ENCODE results near the gene TMEM233. TPM values are rescaled to one million over a fixed set of nuclear protein-coding genes. Genes with fewer than 3 reads are reported as not detected.

Gene TMEM233
- total and polyA plus RNA-seq, 2 experiments from 2014 or later: not detected

DNA sequence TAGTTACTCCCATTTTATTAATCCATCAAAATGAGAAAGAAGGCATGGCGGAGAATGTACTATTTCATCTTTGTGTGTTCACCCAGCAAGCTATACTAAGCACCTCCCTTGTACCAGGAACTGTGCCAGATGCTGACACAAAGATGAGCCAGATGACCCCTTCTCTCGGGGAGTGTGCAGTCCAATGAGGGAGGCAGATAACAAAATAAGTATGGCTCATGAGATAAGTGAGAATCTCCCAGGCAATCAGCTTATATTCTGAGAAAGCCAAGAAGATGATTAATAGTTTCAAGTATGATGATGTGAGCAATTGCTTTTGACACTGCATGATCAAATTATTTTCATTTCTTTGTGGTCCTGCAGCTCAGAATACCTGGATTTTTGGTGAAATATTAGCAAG lies 1.3 kb upstream of the TMEM233 start:
- Histone ChIP-seq H3K79me2 (no peaks in the 10 kb centered on the region), H3K9me2 (replicated peaks; ENCODE audit: insufficient read depth) (no peaks in the 10 kb centered on the region), H3K4me3 (no peak overlapping the region), H2AFZ (no peak overlapping the region), H3K4me2 (no peak overlapping the region), H3K9me3 (ENCODE audit: low read depth) (no peaks in the 10 kb centered on the region), H3K4me1 (ENCODE audit: insufficient read depth) (no peaks in the 10 kb centered on the region), H3K27me3 (peaks cover 78% of the 10 kb centered on the region), H3K27ac (no peak overlapping the region), H3K36me3 (replicated peaks; ENCODE audit: insufficient read depth, low read depth) (no peaks in the 10 kb centered on the region), H4K20me1 (ENCODE audit: insufficient read depth, poor library complexity, severe bottlenecking) (no peaks in the 10 kb centered on the region)
- DNase-seq (ENCODE audit: low spot score): no peak
- WGBS (ENCODE audit: low lambda C conversion rate, missing lambda C conversion rate): 58% methylated on average over 2 of the region's 2 CpGs
- TF ChIP-seq EZH2phosphoT487 (IDR thresholded peaks at IDR 0.05; ENCODE audit: low read depth, severe bottlenecking, unreplicated experiment) (no peak), EZH2 (IDR thresholded peaks at IDR 0.05; ENCODE audit: borderline replicate concordance) (no peak), CTCF (IDR thresholded peaks at IDR 0.05; ENCODE audit: poor library complexity) (no peak)

- no peak for TF ChIP-seq EZH2 (IDR thresholded peaks at IDR 0.05; ENCODE audit: borderline replicate concordance)
- TF ChIP-seq CTCF (IDR thresholded peaks at IDR 0.05; ENCODE audit: poor library complexity): no peak
- no peak for TF ChIP-seq EZH2phosphoT487 (IDR thresholded peaks at IDR 0.05; ENCODE audit: low read depth, severe bottlenecking, unreplicated experiment)
- Histone ChIP-seq H3K4me1 (ENCODE audit: insufficient read depth) (no peaks in the 10 kb centered on the region), H3K9me3 (ENCODE audit: low read depth) (no peaks in the 10 kb centered on the region), H2AFZ (no peak overlapping the region), H3K4me2 (peak overlapping the region; percentile 70), H3K36me3 (replicated peaks; ENCODE audit: insufficient read depth, low read depth) (no peaks in the 10 kb centered on the region), H3K27ac (no peak overlapping the region), H3K79me2 (no peaks in the 10 kb centered on the region), H3K9me2 (replicated peaks; ENCODE audit: insufficient read depth) (no peaks in the 10 kb centered on the region), H3K27me3 (peaks cover 86% of the 10 kb centered on the region), H3K4me3 (no peak overlapping the region), H4K20me1 (ENCODE audit: insufficient read depth, poor library complexity, severe bottlenecking) (no peaks in the 10 kb centered on the region)
- DNase-seq (ENCODE audit: low spot score): no peak
- WGBS (ENCODE audit: low lambda C conversion rate, missing lambda C conversion rate): 1% methylated on average over 21 of the region's 22 CpGs
Measured at GRCh38 chr12:119594399-119594730, 791 bp downstream of the TMEM233 start.

DNA sequence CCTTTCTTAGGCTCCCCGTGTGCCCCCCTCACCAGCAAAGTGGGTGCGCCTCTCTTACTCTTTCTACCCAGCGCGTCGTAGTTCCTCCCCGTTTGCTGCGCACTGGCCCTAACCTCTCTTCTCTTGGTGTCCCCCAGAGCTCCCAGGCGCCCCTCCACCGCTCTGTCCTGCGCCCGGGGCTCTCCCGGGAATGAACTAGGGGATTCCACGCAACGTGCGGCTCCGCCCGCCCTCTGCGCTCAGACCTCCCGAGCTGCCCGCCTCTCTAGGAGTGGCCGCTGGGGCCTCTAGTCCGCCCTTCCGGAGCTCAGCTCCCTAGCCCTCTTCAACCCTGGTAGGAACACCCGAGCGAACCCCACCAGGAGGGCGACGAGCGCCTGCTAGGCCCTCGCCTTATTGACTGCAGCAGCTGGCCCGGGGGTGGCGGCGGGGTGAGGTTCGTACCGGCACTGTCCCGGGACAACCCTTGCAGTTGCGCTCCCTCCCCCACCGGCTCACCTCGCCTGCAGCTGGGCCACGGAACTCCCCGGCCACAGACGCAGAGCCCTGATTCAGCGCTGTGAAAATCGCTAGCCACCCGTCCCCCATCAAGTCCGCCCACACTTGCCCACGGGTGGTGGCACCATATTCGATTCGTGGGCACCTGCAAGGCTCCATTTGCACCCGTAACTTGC lies 1.3 kb downstream of the TMEM233 start:
- H3K4me1 ChIP-seq (ENCODE audit: insufficient read depth): no peaks in the 10 kb centered on the region
- no peak overlapping the region for H3K27ac ChIP-seq
- TF ChIP-seq EZH2phosphoT487 (IDR thresholded peaks at IDR 0.05; ENCODE audit: low read depth, severe bottlenecking, unreplicated experiment): no peak
- no peak for TF ChIP-seq EZH2 (IDR thresholded peaks at IDR 0.05; ENCODE audit: borderline replicate concordance)
- TF ChIP-seq CTCF (IDR thresholded peaks at IDR 0.05; ENCODE audit: poor library complexity): no peak
- DNase-seq (ENCODE audit: low spot score): no peak
- WGBS (ENCODE audit: low lambda C conversion rate, missing lambda C conversion rate): 1% methylated on average over 49 of the region's 49 CpGs
- H3K9me2 ChIP-seq (replicated peaks; ENCODE audit: insufficient read depth): no peaks in the 10 kb centered on the region
- H3K79me2 ChIP-seq: no peaks in the 10 kb centered on the region
- H3K27me3 ChIP-seq: peaks cover 88% of the 10 kb centered on the region
- H3K9me3 ChIP-seq (ENCODE audit: low read depth): no peaks in the 10 kb centered on the region
- H2AFZ ChIP-seq: no peak overlapping the region
- no peaks in the 10 kb centered on the region for H3K36me3 ChIP-seq (replicated peaks; ENCODE audit: insufficient read depth, low read depth)
- peak overlapping the region; percentile 70 for H3K4me2 ChIP-seq
- H4K20me1 ChIP-seq (ENCODE audit: insufficient read depth, poor library complexity, severe bottlenecking): no peaks in the 10 kb centered on the region
- H3K4me3 ChIP-seq: no peak overlapping the region
